H9 (cell line): ENCODE data around the gene HS6ST2. TPM values are rescaled to one million over a fixed set of nuclear protein-coding genes. Genes with fewer than 3 reads are reported as not detected.

Experiments
- DNase-seq: peaks from one replicate; pipeline ENCODE4 v3.0.0-alpha.2; 2017
- H2AFZ ChIP-seq: one replicate; pipeline ENCODE4 v1.6.1; 2013; ENCODE audit warnings: mild to moderate bottlenecking, low read length, control low read depth, moderate library complexity
- H2AK5ac ChIP-seq: 2 replicates; pipeline ENCODE4 v1.6.1; 2013; ENCODE audit warnings: low read length, control low read depth, mixed read lengths; ENCODE audit not compliant: insufficient read length
- H2BK120ac ChIP-seq: one replicate; pipeline ENCODE4 v1.6.1; 2013; ENCODE audit warnings: low read depth, mild to moderate bottlenecking, low read length, control low read depth, inconsistent platforms; ENCODE audit not compliant: poor library complexity, severe bottlenecking
- H2BK12ac ChIP-seq: 2 replicates; pipeline ENCODE4 v1.6.1; 2013; ENCODE audit warnings: low read length, control low read depth, mixed read lengths, low read depth; ENCODE audit not compliant: insufficient read length
- H2BK15ac ChIP-seq: 2 replicates; pipeline ENCODE4 v1.6.1; 2013; ENCODE audit warnings: low read depth, low read length, control low read depth
- H2BK20ac ChIP-seq: one replicate; pipeline ENCODE4 v1.6.1; 2013; ENCODE audit warnings: low read depth, mild to moderate bottlenecking, low read length, control low read depth, inconsistent platforms; ENCODE audit not compliant: poor library complexity, severe bottlenecking
- H2BK5ac ChIP-seq: 2 replicates; pipeline ENCODE4 v1.6.1; 2013; ENCODE audit warnings: low read length, control low read depth, mixed read lengths; ENCODE audit not compliant: insufficient read length
- H3K14ac ChIP-seq: 2 replicates; pipeline ENCODE4 v1.6.1; 2013; ENCODE audit warnings: low read length, control low read depth; ENCODE audit not compliant: insufficient read depth
- H3K18ac ChIP-seq: 2 replicates; pipeline ENCODE4 v1.6.1; 2013; ENCODE audit warnings: low read depth, mild to moderate bottlenecking, mixed read lengths, low read length, control low read depth; ENCODE audit not compliant: insufficient read length
- H3K23ac ChIP-seq: 2 replicates; pipeline ENCODE4 v1.6.1; 2013; ENCODE audit warnings: low read length, control low read depth, mixed read lengths, low read depth; ENCODE audit not compliant: insufficient read length
- H3K23me2 ChIP-seq: 2 replicates; pipeline ENCODE4 v1.6.1; 2013; ENCODE audit warnings: low read depth, mild to moderate bottlenecking, mixed read lengths, low read length, control low read depth; ENCODE audit not compliant: insufficient read length, poor library complexity, severe bottlenecking
- H3K27ac ChIP-seq: 2 replicates; pipeline ENCODE4 v1.5.1; 2013; ENCODE audit warnings: low read length, control low read depth, mixed read lengths, low read depth; ENCODE audit not compliant: insufficient read length
- H3K27me3 ChIP-seq: 2 replicates; pipeline ENCODE4 v1.6.1; 2013; ENCODE audit warnings: low read length, control low read depth, inconsistent platforms; ENCODE audit not compliant: insufficient read depth
- H3K4ac ChIP-seq: 2 replicates; pipeline ENCODE4 v1.6.1; 2013; ENCODE audit warnings: low read depth, mild to moderate bottlenecking, control low read depth, inconsistent platforms, low read length, moderate library complexity
- H3K4me1 ChIP-seq: 2 replicates; pipeline ENCODE4 v1.6.1; 2013; ENCODE audit warnings: low read length, control low read depth, inconsistent platforms; ENCODE audit not compliant: insufficient read depth
- H3K4me2 ChIP-seq: 2 replicates; pipeline ENCODE4 v1.6.1; 2013; ENCODE audit warnings: low read length, control low read depth, mixed read lengths; ENCODE audit not compliant: insufficient read length, insufficient read depth
- H3K56ac ChIP-seq: 2 replicates; pipeline ENCODE4 v1.6.1; 2013; ENCODE audit warnings: low read depth, mild to moderate bottlenecking, mixed read lengths, low read length, control low read depth; ENCODE audit not compliant: insufficient read length
- H3K79me1 ChIP-seq: 2 replicates; pipeline ENCODE4 v1.6.1; 2013; ENCODE audit warnings: low read depth, mild to moderate bottlenecking, moderate library complexity, low read length, control low read depth, inconsistent platforms; ENCODE audit not compliant: insufficient read depth, poor library complexity, severe bottlenecking
- H3K79me2 ChIP-seq: 2 replicates; pipeline ENCODE4 v1.6.1; 2013; ENCODE audit warnings: low read length, control low read depth, inconsistent platforms; ENCODE audit not compliant: insufficient read depth
- H3K9ac ChIP-seq: 2 replicates; pipeline ENCODE4 v1.6.1; 2013; ENCODE audit warnings: low read length, control low read depth, mixed read lengths; ENCODE audit not compliant: insufficient read length; ENCODE audit errors: extremely low read depth
- H3K9me3 ChIP-seq: one replicate; pipeline ENCODE4 v1.6.1; 2013; ENCODE audit warnings: low read depth, low read length, inconsistent platforms; ENCODE audit not compliant: control insufficient read depth
- H3T11ph ChIP-seq: one replicate; pipeline ENCODE4 v1.6.1; 2013; ENCODE audit warnings: mild to moderate bottlenecking, low read length, control low read depth, inconsistent platforms
- H4K20me1 ChIP-seq: one replicate; pipeline ENCODE4 v1.6.1; 2013; ENCODE audit not compliant: control insufficient read depth, insufficient read length, insufficient read depth
- H4K5ac ChIP-seq: 2 replicates; pipeline ENCODE4 v1.6.1; 2013; ENCODE audit warnings: low read depth, mild to moderate bottlenecking, mixed read lengths, low read length, control low read depth; ENCODE audit not compliant: insufficient read length
- H4K8ac ChIP-seq: replicated peaks from 2 replicates; pipeline ENCODE4 v1.6.1; 2013; ENCODE audit warnings: low read length, control low read depth, mixed read lengths, low read depth; ENCODE audit not compliant: insufficient read length
- H4K91ac ChIP-seq: 2 replicates; pipeline ENCODE4 v1.6.1; 2013; ENCODE audit warnings: low read depth, mild to moderate bottlenecking, moderate library complexity, mixed read lengths, low read length, control low read depth; ENCODE audit not compliant: insufficient read length
- H3K27ac Mint-ChIP-seq, 3 experiments: 2 replicates in 2 of 3; 3 replicates in 1 of 3; pipeline ENCODE4 v1.8.0; 2020 to 2021; ENCODE audit warnings: mixed read lengths in 3 of 3, mild to moderate bottlenecking in 1 of 3, moderate library complexity in 1 of 3
- H3K27me3 Mint-ChIP-seq: 2 replicates; pipeline ENCODE4 v1.8.0; 2021; ENCODE audit warnings: low read depth, mild to moderate bottlenecking, moderate library complexity, mixed read lengths
- H3K36me3 Mint-ChIP-seq, 3 experiments: 2 replicates in 2 of 3; 3 replicates in 1 of 3; pipeline ENCODE4 v1.8.0; 2020 to 2021; ENCODE audit warnings: low read depth in 3 of 3, mixed read lengths in 3 of 3; ENCODE audit not compliant: insufficient read depth in 1 of 3
- H3K4me1 Mint-ChIP-seq, 2 experiments: 2 replicates each; pipeline ENCODE4 v1.8.0; 2020; ENCODE audit warnings: mixed read lengths in 2 of 2
- H3K4me3 Mint-ChIP-seq, 2 experiments: 2 replicates in 1 of 2; 3 replicates in 1 of 2; pipeline ENCODE4 v1.8.0; 2020 to 2021; ENCODE audit warnings: mild to moderate bottlenecking in 2 of 2, mixed read lengths in 2 of 2, moderate library complexity in 1 of 2
- H3K9me3 Mint-ChIP-seq, 2 experiments: 2 replicates in 1 of 2; 3 replicates in 1 of 2; pipeline ENCODE4 v1.8.0; 2020; ENCODE audit warnings: mild to moderate bottlenecking in 2 of 2, mixed read lengths in 2 of 2, moderate library complexity in 1 of 2
- WGBS: extraction: QIAGEN DNeasy Blood & Tissue Kit; methylation state at CpG from one replicate; pipeline ENCODE4 v1.1.7; 2013; ENCODE audit warnings: missing lambda C conversion rate, low lambda C conversion rate, mixed read lengths; ENCODE audit not compliant: insufficient read length; ENCODE audit errors: extremely low coverage; 5-methylcytosine and 5-hydroxymethylcytosine counted together
- total RNA-seq: library from RNA; stranded (reverse); gene quantifications from 2 replicates; pipeline ENCODE4 v1.2.1, GENCODE V29; 2021
- TF ChIP-seq, protein P1 (sequence below): fragments of 200-600 bp; sonication (generic); conservative IDR thresholded peaks from 3 replicates; pipeline ENCODE4 v1.8.0; 2021; ENCODE audit warnings: antibody characterized with exemption, mild to moderate bottlenecking

HS6ST2 gene
- total RNA-seq, 1 experiment from 2014 or later: 4.8 TPM

DNA sequence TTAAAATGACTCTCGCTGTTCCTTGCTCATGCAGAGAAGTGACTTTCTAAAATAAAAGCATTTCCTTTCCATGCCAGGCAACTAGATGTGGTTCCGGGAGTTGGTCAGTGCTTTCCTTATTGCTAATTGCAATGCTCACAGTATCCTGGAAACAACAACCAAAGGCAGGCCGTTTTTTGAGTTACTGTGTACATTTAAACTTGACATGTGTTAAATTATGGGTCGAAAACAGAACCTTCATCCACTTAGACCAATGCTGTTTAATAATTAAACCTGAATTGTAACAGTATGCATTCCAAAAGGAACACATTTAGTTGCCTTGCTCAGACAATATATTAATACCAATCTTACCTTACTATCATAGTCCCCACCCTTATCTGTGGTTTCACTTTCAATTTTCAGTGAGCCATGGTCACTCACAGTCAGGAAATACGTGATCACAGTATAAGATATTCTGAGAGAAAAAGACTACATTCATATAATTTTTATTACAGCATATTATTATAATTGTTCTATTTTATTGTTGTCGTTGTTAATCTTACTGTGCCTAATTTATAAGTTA, 102.6 kb downstream of the HS6ST2 start:
- TF ChIP-seq, protein P1, sequence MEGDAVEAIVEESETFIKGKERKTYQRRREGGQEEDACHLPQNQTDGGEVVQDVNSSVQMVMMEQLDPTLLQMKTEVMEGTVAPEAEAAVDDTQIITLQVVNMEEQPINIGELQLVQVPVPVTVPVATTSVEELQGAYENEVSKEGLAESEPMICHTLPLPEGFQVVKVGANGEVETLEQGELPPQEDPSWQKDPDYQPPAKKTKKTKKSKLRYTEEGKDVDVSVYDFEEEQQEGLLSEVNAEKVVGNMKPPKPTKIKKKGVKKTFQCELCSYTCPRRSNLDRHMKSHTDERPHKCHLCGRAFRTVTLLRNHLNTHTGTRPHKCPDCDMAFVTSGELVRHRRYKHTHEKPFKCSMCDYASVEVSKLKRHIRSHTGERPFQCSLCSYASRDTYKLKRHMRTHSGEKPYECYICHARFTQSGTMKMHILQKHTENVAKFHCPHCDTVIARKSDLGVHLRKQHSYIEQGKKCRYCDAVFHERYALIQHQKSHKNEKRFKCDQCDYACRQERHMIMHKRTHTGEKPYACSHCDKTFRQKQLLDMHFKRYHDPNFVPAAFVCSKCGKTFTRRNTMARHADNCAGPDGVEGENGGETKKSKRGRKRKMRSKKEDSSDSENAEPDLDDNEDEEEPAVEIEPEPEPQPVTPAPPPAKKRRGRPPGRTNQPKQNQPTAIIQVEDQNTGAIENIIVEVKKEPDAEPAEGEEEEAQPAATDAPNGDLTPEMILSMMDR: no peak
- H2AFZ ChIP-seq: no peak overlapping the region
- no peak overlapping the region for H4K5ac ChIP-seq
- H3K4me1 Mint-ChIP-seq: peaks cover 8% of the 10 kb centered on the region in 2 experiments
- H2BK15ac ChIP-seq: no peak overlapping the region
- H3K4ac ChIP-seq: no peak overlapping the region
- H3K4me1 ChIP-seq: no peaks in the 10 kb centered on the region
- no peak overlapping the region for H3T11ph ChIP-seq
- H3K56ac ChIP-seq: no peak overlapping the region
- no peak overlapping the region for H3K18ac ChIP-seq
- H3K36me3 Mint-ChIP-seq: no peaks in the 10 kb centered on the region
- no peak overlapping the region for H2BK5ac ChIP-seq
- H3K9me3 Mint-ChIP-seq: no peaks in the 10 kb centered on the region
- no peak overlapping the region for H3K27ac Mint-ChIP-seq
- H3K23ac ChIP-seq: no peak overlapping the region
- H3K4me3 Mint-ChIP-seq: no peak overlapping the region
- no peaks in the 10 kb centered on the region for H3K23me2 ChIP-seq
- WGBS: no CpG with 5 or more reads among the region's 6 CpGs
- H2BK120ac ChIP-seq: no peak overlapping the region
- no peak overlapping the region for H3K4me2 ChIP-seq
- H3K14ac ChIP-seq: no peak overlapping the region
- no peak overlapping the region for H4K91ac ChIP-seq
- no peak overlapping the region for H3K27ac ChIP-seq
- H2AK5ac ChIP-seq: no peak overlapping the region
- no peaks in the 10 kb centered on the region for H3K27me3 ChIP-seq
- H2BK12ac ChIP-seq: no peak overlapping the region
- no peaks in the 10 kb centered on the region; the same call in 1 of the 2 replicates for H3K27me3 Mint-ChIP-seq
- H4K20me1 ChIP-seq: no peaks in the 10 kb centered on the region
- H3K9me3 ChIP-seq: no peaks in the 10 kb centered on the region
- no peak for DNase-seq
- H3K79me2 ChIP-seq: no peaks in the 10 kb centered on the region
- no peaks in the 10 kb centered on the region for H3K79me1 ChIP-seq
- H3K9ac ChIP-seq: no peak overlapping the region
- H4K8ac ChIP-seq: no peak overlapping the region
- H2BK20ac ChIP-seq: no peak overlapping the region
